NCI-H748 (cell line): ENCODE measurements around the gene SIL1.

Source experiments
- DNase-seq: peaks from one replicate; lab custom pipeline; 2025; ENCODE audit not compliant: unreplicated experiment; lab: John Stamatoyannopoulos, UW

Gene SIL1

DNA sequence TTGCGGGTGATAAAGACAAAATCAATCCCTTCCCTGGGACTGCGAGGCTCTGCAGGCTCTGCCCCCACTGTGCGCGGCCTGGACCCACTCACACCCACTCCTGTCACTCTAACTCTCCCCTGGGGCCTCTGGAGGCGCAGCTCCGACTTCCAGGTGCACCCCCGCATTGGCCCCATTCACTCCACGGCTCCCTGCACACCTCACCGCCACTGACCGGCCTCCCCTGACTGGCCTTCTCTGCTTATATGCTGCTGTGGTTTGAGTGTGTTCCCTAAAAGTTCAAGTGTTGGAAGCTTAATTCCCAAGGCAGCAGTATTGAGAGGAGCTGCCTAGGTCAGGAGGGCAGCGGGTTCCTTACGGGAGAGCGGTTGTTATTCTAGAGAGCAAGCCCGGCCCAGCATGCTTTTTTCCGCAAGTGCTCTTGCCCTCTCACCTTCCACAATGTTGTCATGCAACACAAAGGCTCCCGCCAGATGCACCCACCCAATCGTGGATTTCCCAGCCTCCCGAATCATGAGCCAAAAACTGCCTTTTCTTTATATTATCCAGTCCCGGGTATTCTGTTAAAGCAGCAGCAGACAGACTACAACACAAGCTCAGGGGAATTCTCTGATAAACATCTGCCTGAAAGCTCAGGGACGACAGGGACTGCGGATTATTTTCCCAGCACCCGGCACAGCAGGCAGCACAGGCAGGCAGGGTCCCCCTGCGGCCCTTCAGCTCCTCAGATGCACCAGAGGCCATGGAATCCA is 249.5 kb downstream of the SIL1 start:
- DNase-seq = peak; percentile 44

DNA sequence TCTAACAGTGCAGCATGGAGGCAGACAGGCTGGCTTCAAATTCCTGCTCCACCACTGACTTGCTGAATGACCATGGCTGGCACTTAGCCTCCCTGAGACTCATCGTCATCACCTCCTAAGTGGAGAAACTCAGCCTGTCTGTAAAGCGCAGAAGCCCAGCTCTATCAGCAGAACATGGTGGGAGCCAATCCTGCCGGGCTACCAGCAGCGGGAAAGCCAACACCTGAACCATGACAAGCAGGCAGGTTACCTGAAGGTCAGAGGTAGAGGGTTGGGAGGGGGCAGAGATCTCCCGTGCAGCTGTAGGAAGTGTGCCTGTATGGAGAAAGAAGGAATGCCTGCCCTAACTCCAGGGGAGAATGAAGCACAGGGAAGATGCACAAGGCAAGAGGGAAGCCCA is 250.4 kb downstream of the SIL1 start:
- DNase-seq = no peak

DNA sequence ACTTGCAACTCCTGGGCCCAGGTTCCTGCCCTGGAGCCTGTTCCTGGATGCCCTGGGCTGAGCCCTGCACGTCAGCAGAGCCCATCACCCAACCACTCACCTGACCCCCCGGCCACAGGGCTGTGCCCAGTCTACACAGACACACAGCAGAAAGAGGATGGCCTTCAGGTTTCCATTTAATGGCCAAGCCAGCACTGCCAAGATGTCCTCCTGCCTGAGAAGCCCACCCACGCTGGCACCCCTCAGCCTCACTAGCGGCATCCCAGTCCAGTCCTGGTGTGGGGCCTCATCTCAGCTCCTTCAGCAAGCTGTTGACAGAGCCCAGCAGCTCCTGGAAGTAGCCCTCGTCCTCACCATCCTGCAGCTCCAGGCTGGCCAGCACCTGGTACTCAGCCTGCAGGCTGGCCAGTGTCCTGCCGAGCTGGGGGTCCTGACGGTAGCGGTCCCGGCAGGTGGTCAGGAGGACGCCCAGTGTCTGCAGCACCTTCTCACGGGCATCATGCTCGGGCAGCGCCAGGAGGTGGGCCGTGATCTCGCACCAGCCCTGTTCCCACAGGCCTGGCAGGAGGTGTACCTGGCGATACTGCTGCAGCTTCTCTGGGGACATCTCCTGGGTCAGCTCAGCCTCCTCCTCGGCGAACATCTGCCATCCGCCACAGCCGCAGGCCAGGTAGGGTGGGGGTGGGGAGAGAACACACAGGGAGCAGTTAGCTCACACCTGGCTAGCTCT is 251.2 kb downstream of the SIL1 start:
- DNase-seq = peak; percentile 51

DNA sequence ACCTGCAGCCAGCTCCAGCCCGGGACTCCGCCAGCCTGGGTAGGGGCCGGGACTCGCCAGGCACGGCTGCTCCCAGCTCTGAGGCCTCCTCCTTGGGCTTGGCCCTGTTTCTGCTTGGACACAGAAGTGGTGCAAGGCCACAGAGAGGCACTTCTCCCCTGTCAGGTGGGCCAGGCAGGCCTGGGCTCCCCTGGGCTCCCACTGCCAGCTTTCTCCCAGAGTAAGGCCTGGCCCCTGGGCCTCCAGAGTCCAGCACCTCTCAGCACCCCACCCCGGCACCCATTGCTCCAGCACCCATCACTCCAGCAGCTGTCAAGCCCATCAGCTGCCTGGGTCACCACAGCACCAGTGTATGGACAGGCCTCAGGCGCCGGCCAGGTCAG is 251.9 kb downstream of the SIL1 start:
- DNase-seq = peak; percentile 49

DNA sequence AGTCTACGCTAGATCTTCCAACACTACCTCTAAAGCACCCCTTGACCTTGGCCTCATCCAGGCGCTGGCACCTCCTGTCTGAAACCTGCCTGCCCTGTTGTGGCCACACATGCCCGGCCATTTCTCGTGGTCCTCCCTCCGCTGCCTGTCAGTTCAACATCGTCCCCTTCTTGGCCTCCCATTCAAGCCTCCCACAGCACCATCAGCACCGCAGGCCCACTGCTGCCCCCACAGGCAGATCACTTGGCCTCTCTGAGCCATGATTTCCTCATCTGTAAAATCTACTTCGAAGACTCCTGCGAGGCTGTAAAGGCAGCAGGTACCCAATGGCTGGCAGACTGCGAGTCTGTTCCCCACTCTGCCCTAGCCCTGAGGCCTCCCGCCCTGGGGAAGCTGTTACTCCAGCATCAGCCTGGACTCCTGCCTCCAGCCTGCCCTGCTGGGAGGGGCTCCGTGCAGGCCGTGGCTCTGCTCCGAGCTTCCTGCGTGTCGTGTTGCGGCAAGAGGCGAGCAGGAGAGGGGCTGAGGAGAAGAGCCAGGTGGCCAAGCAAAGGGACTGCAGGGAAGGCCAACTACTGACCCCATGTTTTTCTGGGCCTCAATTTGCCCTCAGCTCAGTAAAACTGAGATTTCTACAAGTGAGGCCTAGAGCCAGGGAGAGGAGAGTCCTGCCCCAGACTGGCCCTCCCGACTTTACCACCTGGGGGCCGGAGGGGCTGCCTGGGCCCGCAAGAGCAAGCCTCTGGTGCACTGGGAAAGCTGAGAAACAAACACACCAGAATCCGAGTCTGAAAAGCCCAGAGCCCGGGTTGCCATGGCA is 252.5 kb downstream of the SIL1 start:
- DNase-seq = no peak

DNA sequence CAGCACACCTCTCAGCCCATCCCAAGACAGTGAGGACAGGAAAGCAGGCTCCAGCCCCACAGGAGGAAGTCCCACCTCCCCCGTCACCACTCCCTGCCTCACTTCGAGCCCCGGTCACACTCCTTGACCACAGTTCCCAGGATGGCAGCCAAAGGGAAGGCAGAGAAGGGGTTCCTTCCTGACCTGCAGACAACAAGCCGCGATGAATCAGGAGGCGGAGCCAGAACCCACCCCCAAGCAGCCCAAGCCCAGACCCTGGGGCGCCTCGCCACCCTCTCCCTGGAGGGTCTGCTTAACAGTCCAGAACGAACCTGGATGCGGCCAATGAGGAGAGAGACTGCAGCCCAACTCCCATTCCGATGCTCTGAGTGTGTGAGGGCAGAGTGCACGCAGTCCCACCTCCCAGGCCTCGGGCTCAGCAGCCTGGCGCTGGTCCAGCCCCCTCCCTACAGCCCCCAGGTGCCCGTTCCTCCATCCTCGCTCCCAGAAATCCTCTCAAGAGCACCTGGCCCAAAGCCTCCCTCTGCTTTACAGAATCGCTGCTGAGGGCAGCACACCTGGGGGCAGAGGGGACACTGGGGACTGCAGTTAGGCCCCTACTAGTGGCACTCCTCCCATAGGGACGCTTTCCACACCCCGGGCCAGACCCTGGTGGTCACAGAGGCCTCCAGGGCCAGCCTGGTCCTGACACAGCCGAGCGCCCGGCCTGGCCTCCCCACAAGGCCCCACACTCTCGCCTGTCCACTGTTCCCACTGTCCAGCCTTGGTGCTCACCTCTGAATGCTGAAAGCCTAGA is 253.4 kb downstream of the SIL1 start:
- no peak for DNase-seq

DNA sequence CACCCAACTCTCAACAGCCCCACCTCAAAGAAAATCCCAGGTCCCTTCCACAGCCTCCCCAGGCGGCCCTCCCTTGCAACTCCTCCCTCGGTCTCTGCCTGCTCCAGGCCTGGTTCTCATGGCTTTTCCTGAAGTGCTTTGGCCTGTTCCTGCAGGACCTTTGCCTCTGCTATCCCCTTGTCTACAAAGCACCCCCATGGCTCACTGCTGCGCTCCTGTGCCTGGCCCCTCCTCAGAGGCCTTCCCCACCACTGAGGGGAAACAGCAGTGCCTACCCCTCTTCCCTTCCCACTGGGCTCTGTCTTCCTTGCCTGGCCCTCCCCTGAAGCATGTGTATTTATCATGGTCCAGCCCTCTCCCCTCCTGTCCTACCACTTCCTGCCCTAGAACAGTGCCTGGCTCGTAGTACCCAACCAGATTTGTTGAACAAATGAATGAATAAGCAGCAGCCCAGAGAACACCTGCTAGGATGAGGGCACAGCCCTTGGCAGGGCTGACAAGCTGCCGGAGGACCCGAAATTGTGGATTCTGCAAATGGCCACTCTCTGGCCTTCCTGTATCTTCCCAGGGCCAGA is 254.5 kb downstream of the SIL1 start:
- DNase-seq = no peak

DNA sequence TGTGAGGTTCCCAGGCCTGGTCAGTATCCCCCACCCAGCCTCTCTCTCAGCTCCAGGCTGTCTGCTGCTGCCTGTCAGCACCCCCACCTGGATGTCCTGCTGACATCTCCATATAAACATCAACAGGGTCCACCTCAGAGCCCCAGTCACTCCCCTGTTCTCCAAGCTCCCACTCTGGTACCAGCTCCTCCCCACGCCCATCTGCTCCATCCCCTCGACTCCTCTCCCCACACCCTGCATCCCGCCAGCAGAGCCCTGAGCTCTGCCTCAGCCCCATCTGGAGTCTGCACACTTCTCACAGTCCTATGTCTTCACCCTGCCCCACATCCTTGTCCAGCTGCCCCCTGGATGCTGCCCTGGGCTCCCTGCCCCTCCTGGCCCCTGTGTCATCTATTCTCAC is 255.3 kb downstream of the SIL1 start:
- DNase-seq = no peak

DNA sequence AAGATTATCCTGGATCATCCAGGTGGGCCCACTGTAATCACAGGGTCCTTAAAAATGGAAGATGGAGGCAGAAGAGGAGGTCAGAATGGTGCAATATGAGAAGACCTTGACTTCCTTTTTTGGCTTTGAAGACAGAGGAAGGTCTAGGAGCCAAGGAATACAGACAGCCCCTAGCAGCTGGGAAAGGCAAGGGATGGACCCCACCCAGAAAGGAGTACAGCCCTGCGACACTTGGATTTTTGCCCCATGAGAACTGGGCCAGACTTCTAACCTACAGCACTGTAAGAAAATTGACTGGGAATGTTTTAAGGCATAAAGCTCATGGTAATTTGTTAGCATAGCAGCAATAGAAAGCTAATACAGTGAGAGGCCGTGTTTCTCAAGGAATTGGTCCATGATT is 256.1 kb downstream of the SIL1 start:
- no peak for DNase-seq

DNA sequence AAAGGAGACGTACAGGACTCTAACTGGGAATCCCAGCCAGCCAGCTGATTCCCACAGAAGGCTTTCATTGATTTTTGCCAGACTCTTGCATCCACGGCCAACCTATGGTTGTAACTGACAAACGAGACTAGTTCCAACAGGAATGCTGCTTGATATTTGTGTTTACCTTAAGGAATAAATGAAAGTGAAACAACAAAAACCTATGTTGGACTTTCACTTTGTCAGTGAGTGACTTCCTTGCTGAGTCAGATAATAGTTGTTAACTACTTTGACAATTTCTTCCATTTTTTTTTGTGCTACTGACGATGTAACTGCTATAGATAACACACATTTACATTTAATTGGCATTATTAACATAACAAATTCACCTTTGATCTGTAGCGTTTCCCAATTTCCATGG is 259.6 kb downstream of the SIL1 start:
- DNase-seq = no peak

DNA sequence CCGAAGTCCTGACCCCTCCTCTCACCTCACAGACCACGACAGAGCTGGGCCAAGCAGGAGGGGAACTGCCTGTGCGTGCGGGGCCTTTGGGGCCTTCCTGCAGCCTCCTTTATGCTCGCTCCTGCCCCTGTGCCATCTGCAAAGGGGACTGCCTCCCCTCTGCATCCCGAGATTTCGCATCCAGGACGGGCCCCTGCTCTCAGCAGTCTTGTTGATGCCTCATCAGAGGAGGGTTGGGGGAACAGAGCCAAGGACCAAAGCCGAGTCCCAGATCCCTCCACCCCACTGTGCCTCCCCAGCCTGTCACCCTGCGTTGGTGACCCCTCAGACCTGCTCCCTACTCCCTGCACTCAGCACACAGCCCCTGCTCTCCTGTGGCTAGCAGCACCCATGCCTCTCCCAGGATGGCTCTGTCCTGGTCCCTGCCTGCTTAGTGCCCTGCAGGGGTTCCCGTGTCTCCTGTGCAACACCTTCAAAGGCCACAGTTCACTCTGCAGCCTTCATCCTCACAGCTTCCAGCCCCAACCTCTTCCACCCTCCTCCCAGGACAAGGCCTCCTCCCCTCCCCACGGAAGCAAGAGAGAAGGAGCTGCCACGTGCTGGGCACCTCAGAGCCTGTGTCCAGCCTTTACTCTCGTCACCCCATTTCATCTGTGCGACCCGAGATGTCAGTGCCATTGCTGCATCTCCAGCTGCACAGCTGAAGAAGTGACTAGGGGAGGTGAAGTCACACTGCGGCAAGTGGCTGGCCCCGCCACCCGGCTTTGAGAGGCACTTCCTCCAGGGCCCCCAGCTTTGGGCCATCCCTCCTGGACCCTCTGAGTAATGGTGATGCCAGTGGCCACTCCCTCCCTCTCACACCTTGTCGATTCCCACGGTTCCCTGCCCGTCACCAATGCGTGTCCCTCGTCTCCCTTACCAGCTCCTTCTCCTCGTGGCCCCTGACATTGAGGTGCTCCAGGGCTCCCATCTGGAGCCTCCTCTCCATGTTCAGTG is 260.5 kb downstream of the SIL1 start:
- no peak for DNase-seq

DNA sequence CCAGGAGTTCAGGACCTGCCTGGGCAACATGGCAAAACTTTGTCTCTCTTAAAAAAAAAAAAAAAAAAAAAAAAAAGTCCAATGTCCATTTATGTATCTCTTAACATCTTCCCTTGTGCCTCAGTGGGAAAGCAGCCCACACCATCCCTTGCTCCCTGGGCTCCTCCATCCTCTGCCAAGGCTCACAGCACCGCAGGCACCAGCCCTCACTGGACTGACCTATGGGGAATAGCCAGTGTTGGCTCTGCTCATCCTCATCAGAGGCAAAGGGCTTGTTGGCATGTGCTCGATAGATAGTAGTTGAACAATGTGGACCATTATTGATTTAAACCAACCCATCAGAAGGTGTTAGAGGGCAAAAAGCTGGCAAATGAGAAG is 261.2 kb downstream of the SIL1 start:
- no peak for DNase-seq

DNA sequence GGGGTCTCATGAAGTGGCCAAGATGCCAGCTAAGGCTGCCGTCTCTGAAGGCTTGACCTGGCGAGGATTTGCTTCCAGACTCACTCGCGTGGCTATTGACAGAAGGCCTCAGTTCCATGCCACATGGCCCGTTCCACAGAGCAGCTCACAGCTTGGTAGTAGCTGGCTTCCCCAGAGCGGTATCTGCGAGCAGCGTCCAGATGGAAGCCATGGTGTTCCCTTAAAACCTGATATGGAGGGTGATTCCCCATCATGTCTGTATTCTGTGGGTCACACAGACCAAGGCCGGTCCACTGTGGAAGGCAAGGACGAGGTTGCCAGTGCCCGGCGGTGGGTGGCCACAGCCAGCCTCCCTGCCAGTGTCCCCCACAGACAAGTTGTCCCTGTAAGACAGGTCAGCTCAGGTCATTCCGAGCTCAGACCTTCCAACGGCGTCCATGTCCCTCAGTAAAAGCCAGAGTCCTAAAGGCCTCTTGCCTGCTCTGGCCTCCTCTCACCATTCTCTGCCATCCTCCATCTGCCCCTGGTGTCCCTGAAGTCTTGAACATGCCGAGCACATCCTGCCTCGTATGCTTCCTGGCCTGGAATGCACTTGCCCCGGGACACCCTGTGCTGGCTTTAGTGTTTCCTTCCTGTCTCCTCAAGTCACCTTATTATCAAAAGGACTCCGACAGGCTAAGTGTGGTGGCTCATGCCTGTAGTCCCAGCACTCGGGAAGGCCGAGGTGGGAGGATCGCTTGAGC is 261.8 kb downstream of the SIL1 start:
- no peak for DNase-seq

DNA sequence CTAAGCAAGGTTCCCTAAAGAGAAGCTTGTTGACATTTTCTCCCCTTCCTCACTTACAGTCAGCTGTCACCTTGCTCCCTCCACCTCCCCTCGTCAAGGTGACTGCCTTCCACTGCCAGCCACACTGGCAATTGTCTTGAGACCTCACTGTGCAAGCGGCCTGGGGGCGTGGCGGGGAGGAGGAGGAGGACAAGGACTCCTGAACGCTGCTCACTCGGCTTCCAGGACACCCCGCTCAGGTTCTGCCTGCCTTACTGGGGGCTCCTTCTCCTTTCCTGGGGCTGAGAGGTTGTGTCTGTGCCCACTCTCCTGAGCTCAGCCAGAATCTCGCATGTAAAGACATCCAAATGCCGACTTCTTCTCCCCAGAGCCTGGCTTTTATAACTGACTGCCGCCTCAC is 262.7 kb downstream of the SIL1 start:
- DNase-seq = no peak

DNA sequence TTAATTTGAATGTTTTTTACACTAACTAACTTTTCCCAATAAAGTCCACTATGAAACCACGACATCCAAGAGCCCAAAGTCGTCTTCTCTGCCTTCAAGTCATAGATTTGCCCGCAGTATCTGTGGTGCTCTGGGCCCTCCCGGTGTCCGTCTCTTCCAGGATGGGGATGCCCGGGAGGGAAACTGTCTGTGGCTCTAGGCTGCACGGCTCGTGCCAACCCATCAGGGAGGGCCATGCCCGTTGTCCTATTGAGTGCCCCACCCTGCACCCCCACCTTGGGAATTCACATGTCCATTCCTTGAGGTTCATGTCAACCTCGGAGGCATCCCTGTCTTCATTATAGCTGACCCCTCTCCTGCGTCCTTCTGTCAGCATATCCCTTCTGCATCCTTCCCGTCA is 263.2 kb downstream of the SIL1 start:
- no peak for DNase-seq

DNA sequence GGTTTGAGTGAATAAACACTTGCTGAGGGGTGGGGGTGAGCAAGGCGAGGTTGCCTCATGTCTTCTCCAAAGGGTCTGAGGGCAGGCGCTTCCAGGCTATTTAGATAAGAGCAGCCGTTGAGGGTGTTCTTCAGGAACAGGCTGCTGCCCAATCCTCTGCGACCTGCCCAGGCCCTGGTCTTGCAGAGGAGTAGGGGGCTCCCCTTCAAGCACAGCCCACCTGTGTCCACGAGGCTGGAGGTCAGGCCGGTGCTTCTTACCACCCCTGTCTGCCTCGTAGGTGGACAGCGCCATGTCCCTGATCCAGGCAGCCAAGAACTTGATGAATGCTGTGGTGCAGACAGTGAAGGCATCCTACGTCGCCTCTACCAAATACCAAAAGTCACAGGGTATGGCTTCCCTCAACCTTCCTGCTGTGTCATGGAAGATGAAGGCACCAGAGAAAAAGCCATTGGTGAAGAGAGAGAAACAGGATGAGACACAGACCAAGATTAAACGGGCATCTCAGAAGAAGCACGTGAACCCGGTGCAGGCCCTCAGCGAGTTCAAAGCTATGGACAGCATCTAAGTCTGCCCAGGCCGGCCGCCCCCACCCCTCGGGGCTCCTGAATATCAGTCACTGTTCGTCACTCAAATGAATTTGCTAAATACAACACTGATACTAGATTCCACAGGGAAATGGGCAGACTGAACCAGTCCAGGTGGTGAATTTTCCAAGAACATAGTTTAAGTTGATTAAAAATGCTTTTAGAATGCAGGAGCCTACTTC is 264.5 kb downstream of the SIL1 start:
- DNase-seq = no peak

DNA sequence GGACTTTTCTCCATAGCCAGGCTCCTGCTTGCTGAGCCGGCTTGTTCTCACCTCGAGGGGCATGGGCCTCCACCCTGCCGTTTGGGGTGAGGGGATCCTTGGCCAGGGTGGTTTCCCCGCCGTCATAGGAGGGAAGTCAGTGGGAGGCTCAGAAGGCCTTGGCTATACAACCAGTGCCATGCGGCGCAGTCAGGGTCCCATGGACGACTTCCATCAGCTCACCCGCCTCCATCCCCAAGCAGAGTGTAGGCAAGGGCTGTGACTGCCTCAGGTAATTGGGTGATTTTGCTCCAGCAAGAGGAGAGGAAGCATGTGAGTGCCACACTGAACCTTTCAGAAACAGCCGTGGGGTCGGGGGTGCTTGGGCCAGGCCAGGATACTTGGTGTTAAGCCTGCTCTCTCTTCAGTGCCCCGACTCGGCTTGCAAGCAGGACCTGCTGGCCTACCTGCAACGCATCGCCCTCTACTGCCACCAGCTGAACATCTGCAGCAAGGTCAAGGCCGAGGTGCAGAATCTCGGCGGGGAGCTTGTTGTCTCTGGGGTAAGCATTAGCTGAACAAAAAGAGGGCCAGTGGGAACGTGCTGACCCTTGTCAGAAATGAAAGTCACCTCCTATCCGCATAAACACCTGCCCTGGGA is 265.9 kb downstream of the SIL1 start:
- DNase-seq = no peak
